HepG2 (cell line): Measurements from ENCODE around the gene ZC3H12A. TPM values are rescaled to one million over a fixed set of nuclear protein-coding genes. Genes with fewer than 3 reads are reported as not detected.

Source experiments
- ATAC-seq: fragments of 200-7000 bp; cut with Tn5 transposase; 3 replicates; pipeline ENCODE4 v1.9.1; 2020; ENCODE audit warnings: mild to moderate bottlenecking, moderate library complexity
- BruUV-seq: library from RNA; stranded (reverse); fragments of 400-500 nt; replicated peaks from 2 replicates; lab custom pipeline; 2021; lab: Mats Ljungman, UMichigan
- CTCF ChIA-PET: fragments of 300-600 bp; formaldehyde crosslinking; extraction: SDS; loops from one replicate; lab custom pipeline; 2021; ENCODE audit warnings: low total read pairs, inconsistent platforms, low intra/inter-chr PET ratio; lab: Yijun Ruan, JAX
- POLR2A ChIA-PET: fragments of 350-600 bp; sonication (Branson Sonifier 250); formaldehyde crosslinking; loops from one replicate; lab custom pipeline; 2020; ENCODE audit warnings: antibody characterized with exemption, inconsistent platforms; lab: Yijun Ruan, JAX
- DNase-seq: peaks from one replicate; pipeline ENCODE4 v3.0.0-alpha.2; 2015; ENCODE audit warnings: low spot score
- FAIRE-seq: peaks from 3 replicates; lab custom pipeline; 2011; peaks lifted over from hg19 to GRCh38; lab: Jason Lieb, UNC
- H2AFZ ChIP-seq: one replicate; pipeline ENCODE4 v1.6.1; 2011; ENCODE audit warnings: low read length, inconsistent platforms
- H3K27ac ChIP-seq: fragments of 300-600 bp; 3 replicates; pipeline ENCODE4 v1.8.0; 2011; ENCODE audit warnings: mixed run types, mild to moderate bottlenecking, mixed read lengths, low read length, inconsistent platforms; ENCODE audit not compliant: insufficient read depth; ENCODE audit errors: extremely low read length
- H3K27me3 ChIP-seq, 2 experiments: fragments of 200-600 bp in 1 of 2; 2 replicates in 1 of 2; 3 replicates in 1 of 2; pipeline versions ENCODE4 v1.6.0 to v1.8.0; 2011; ENCODE audit warnings: low read length in 2 of 2, mild to moderate bottlenecking in 2 of 2, moderate library complexity in 2 of 2, inconsistent platforms in 1 of 2; ENCODE audit not compliant: insufficient read depth in 2 of 2, control insufficient read depth in 1 of 2
- H3K36me3 ChIP-seq, 2 experiments: fragments of 200-600 bp in 1 of 2; replicated peaks in 1 of 2; 2 replicates in 1 of 2; 3 replicates in 1 of 2; pipeline versions ENCODE4 v1.5.1 to v1.8.0; 2011; ENCODE audit warnings: low read length in 2 of 2, inconsistent platforms in 1 of 2; ENCODE audit not compliant: insufficient read depth in 2 of 2, control insufficient read depth in 1 of 2
- H3K4me1 ChIP-seq: 2 replicates; pipeline ENCODE4 v1.5.1; 2012; ENCODE audit warnings: low read length, inconsistent platforms; ENCODE audit not compliant: insufficient read depth
- H3K4me2 ChIP-seq: 2 replicates; pipeline ENCODE4 v1.6.0; 2011; ENCODE audit warnings: low read depth, low read length, inconsistent platforms
- H3K4me3 ChIP-seq, 3 experiments: fragments of 200-600 bp in 1 of 3; sonication (generic), shearing (Covaris generic) in 1 of 3; replicated peaks in 1 of 3; 2 replicates each; pipeline ENCODE4 v1.5.1; 2011 to 2016; ENCODE audit warnings: low read length in 3 of 3, inconsistent platforms in 2 of 3, low read depth in 2 of 3, mild to moderate bottlenecking in 2 of 3, control low read depth in 1 of 3, mixed read lengths in 1 of 3; ENCODE audit not compliant: insufficient read depth in 1 of 3
- H3K79me2 ChIP-seq: one replicate; pipeline ENCODE4 v1.6.1; 2011; ENCODE audit warnings: low read length, inconsistent platforms; ENCODE audit not compliant: insufficient read depth
- H3K9ac ChIP-seq: 2 replicates; pipeline ENCODE4 v1.6.0; 2011; ENCODE audit warnings: mild to moderate bottlenecking, low read depth, low read length, inconsistent platforms; ENCODE audit not compliant: insufficient read depth
- H3K9me3 ChIP-seq: 2 replicates; pipeline ENCODE4 v1.5.1; 2012; ENCODE audit warnings: mild to moderate bottlenecking, low read length
- H4K20me1 ChIP-seq: 2 replicates; pipeline ENCODE4 v1.6.0; 2011; ENCODE audit warnings: inconsistent platforms, mild to moderate bottlenecking, low read length, moderate library complexity; ENCODE audit not compliant: insufficient read depth
- ARID2 ChIP-seq: sonication (generic); formaldehyde crosslinking; IDR thresholded peaks from 2 replicates; pipeline ENCODE4 v1.8.1; 2022; ENCODE audit warnings: mild to moderate bottlenecking, missing genetic modification reagents, borderline replicate concordance
- DMTF1 ChIP-seq: sonication (generic); formaldehyde crosslinking; IDR thresholded peaks from 2 replicates; pipeline ENCODE4 v1.4.0; 2020; ENCODE audit warnings: mild to moderate bottlenecking, missing genetic modification reagents
- DR1 ChIP-seq: sonication (generic); formaldehyde crosslinking; IDR thresholded peaks from 2 replicates; pipeline ENCODE4 v1.8.0; 2021; ENCODE audit warnings: mild to moderate bottlenecking, missing genetic modification reagents, inconsistent platforms
- ELF4 ChIP-seq: sonication (generic); formaldehyde crosslinking; IDR thresholded peaks from 2 replicates; pipeline ENCODE4 v1.5.0; 2020; ENCODE audit warnings: missing genetic modification reagents, mild to moderate bottlenecking, moderate library complexity, borderline replicate concordance
- FOSL1 ChIP-seq: sonication (generic); formaldehyde crosslinking; IDR thresholded peaks from 2 replicates; pipeline ENCODE4 v1.9.0; 2021; ENCODE audit warnings: missing genetic modification reagents, borderline replicate concordance
- KDM3A ChIP-seq: IDR thresholded peaks from 2 replicates; pipeline ENCODE4 v1.6.1; 2018; ENCODE audit warnings: low read depth, missing compliant biosample characterization
- KDM5A ChIP-seq: fragments of 200-600 bp; sonication (generic); IDR thresholded peaks from 2 replicates; pipeline ENCODE4 v1.7.0; 2018; ENCODE audit warnings: antibody characterized with exemption, mild to moderate bottlenecking, low read length, borderline replicate concordance
- POLR2A ChIP-seq, 2 experiments: IDR thresholded peaks; 2 replicates each; pipeline ENCODE4 v1.6.1; 2011; ENCODE audit warnings: low read depth in 2 of 2, low read length in 2 of 2, mild to moderate bottlenecking in 1 of 2, moderate library complexity in 1 of 2; ENCODE audit not compliant: insufficient read depth in 1 of 2
- RBM22 ChIP-seq: fragments of 200-400 bp; formaldehyde crosslinking; optimal IDR thresholded peaks from 2 replicates; pipeline ENCODE3; 2017; ENCODE audit warnings: mild to moderate bottlenecking, low read length, moderate library complexity
- SMAD3 ChIP-seq: sonication (generic); formaldehyde crosslinking; IDR thresholded peaks from 2 replicates; pipeline ENCODE4 v1.4.0; 2020; ENCODE audit warnings: missing genetic modification reagents
- U2AF2 ChIP-seq: fragments of 200-400 bp; formaldehyde crosslinking; IDR thresholded peaks from 2 replicates; pipeline ENCODE4 v1.6.1; 2017; ENCODE audit warnings: low read depth, mild to moderate bottlenecking, low read length
- ZNF235 ChIP-seq: sonication (generic); formaldehyde crosslinking; IDR thresholded peaks from 2 replicates; pipeline ENCODE4 v1.8.1; 2023; ENCODE audit warnings: mild to moderate bottlenecking, missing genetic modification reagents, borderline replicate concordance
- ZNF276 ChIP-seq: sonication (generic); formaldehyde crosslinking; IDR thresholded peaks from 2 replicates; pipeline ENCODE4 v1.4.0; 2020; ENCODE audit warnings: mild to moderate bottlenecking, low read depth, missing genetic modification reagents
- ZNF350 ChIP-seq: sonication (generic); formaldehyde crosslinking; IDR thresholded peaks from 2 replicates; pipeline ENCODE4 v1.4.0; 2020; ENCODE audit warnings: mild to moderate bottlenecking, low read depth, missing genetic modification reagents, borderline replicate concordance
- ZNF569 ChIP-seq: sonication (generic); formaldehyde crosslinking; IDR thresholded peaks from 2 replicates; pipeline ENCODE4 v1.5.0; 2020; ENCODE audit warnings: mild to moderate bottlenecking, missing genetic modification reagents, moderate library complexity, borderline replicate concordance
- ZNF576 ChIP-seq: sonication (generic); formaldehyde crosslinking; IDR thresholded peaks from 2 replicates; pipeline ENCODE4 v1.4.0; 2020; ENCODE audit warnings: mild to moderate bottlenecking, missing genetic modification reagents
- ZNF614 ChIP-seq: IDR thresholded peaks from 2 replicates; pipeline ENCODE4 v1.6.1; 2018; ENCODE audit warnings: missing biosample characterization, missing genetic modification reagents, inconsistent platforms, borderline replicate concordance
- ZNF790 ChIP-seq: sonication (generic); formaldehyde crosslinking; IDR thresholded peaks from 2 replicates; pipeline ENCODE4 v1.8.0; 2022; ENCODE audit warnings: missing genetic modification reagents, mild to moderate bottlenecking, borderline replicate concordance
- ZNF878 ChIP-seq: sonication (generic); formaldehyde crosslinking; IDR thresholded peaks from 2 replicates; pipeline ENCODE4 v1.8.1; 2023; ENCODE audit warnings: mild to moderate bottlenecking, missing genetic modification reagents, moderate library complexity
- WGBS: methylation state at CpG from one replicate; pipeline ENCODE4 v1.1.6; 2017; ENCODE audit warnings: low lambda C conversion rate; 5-methylcytosine and 5-hydroxymethylcytosine counted together
- in situ Hi-C: cut with HindIII; loops from 2 replicates; pipeline ENCODE4 v1.10.0; 2017; ENCODE audit warnings: low pct_unique_long_range_greater_than_20kb; ENCODE audit not compliant: extremely low pct_ligation_motif_present
- intact Hi-C: fragments of 100-400 bp; cut with micrococcal nuclease; formaldehyde crosslinking; loops from one replicate; pipeline ENCODE4 v1.10.0; 2022; ENCODE audit not compliant: unreplicated experiment
- polyA plus RNA-seq, 8 experiments: library from polyadenylated mRNA; depleted of rRNA in 3 of 8; stranded (reverse) in 7 of 8; unstranded in 1 of 8; fragments of >200 nt; fragmentation: Illumina TruSeq in 4 of 8; extraction: Trizol in 4 of 8; gene quantifications; 2 replicates each; pipeline versions ENCODE4 v1.2.1 to v1.2.3, GENCODE V29; 2011 to 2016; ENCODE audit warnings: low read depth in 4 of 8, missing spikeins in 1 of 8, mixed read lengths in 1 of 8; ENCODE audit not compliant: insufficient read depth in 1 of 8
- total RNA-seq, 5 experiments: library from RNA; depleted of rRNA; stranded (reverse); fragments of >200 nt; fragmentation: Illumina TruSeq; extraction: Trizol; gene quantifications; 2 replicates each; pipeline ENCODE4 v1.2.3, GENCODE V29; 2016; ENCODE audit warnings: low read depth in 1 of 5

Gene ZC3H12A
- total and polyA plus RNA-seq, 2 of the 13 experiments (the other 11 are each of a cell fraction or from before 2014, with no cell fraction given), result 6.8 to 13.3 TPM

GRCh38 chr1:37515185-37516034, 41.0 kb downstream of the ZC3H12A start:
- no peak overlapping the region for H2AFZ ChIP-seq
- peaks cover 23% of the 10 kb centered on the region for H3K4me1 ChIP-seq
- DNase-seq (no peak), FAIRE-seq (peak; percentile 8), ATAC-seq (no peak)
- no peaks in the 10 kb centered on the region for H3K9me3 ChIP-seq
- CTCF ChIA-PET, result interaction anchor here (1.1 kb wide), 1 partner anchor 167 kb away, joined by 4 read pairs; no protein-coding TSS in a partner anchor
- BruUV-seq, result TSS peak; percentile 97
- H3K36me3 ChIP-seq, result peaks cover 4 to 14% of the 10 kb centered on the region in 2 experiments; a peak in 3 of 5 replicates
- intact Hi-C loops (no loop called here), in situ Hi-C loops (no loop called here)
- H3K9ac ChIP-seq, result peak overlapping the region; percentile 85
- peak overlapping the region; percentile 94 for H3K4me2 ChIP-seq
- POLR2A ChIA-PET, result interaction anchor here (0.8 to 2.8 kb wide), 22 partner anchors 9 to 498 kb away, joined by 3 to 52 read pairs (median 8); partner anchors contain the start of genes CDCA8, DNALI1, GNL2 and SNIP1
- 57% methylated on average over 18 of the region's 18 CpGs for WGBS
- H3K27ac ChIP-seq, result peak overlapping the region; percentile 96
- peaks cover 20% of the 10 kb centered on the region for H3K79me2 ChIP-seq
- H4K20me1 ChIP-seq, result peaks cover 9% of the 10 kb centered on the region; the same call in 1 of the 2 replicates
- H3K4me3 ChIP-seq, result peak overlapping the region; percentile 84 to 92 (median 90)
- H3K27me3 ChIP-seq, result no peaks in the 10 kb centered on the region
- TF ChIP-seq ZNF878 (CRISPR knock-in tag) (0 out of 2 replicates have a peak, but pooled peaks have one; percentile 1), KDM5A (no peak), ZNF350 (CRISPR knock-in tag) (0 out of 2 replicates have a peak, but pooled peaks have one; percentile 24), ZNF790 (CRISPR knock-in tag) (peak; percentile 51; the same call in 1 of the 2 replicates), ZNF235 (no peak), ZNF276 (CRISPR knock-in tag) (no peak), ARID2 (CRISPR knock-in tag) (peak; percentile 77; the same call in 1 of the 2 replicates), POLR2A (IDR thresholded peaks at IDR 0.05; ENCODE audit: insufficient read depth in 1 of 2, low read depth in 2 of 2, low read length in 2 of 2) (no peak), FOSL1 (no peak), RBM22 (no peak), U2AF2 (no peak), DMTF1 (no peak), DR1 (CRISPR knock-in tag) (no peak), ELF4 (CRISPR knock-in tag) (0 out of 2 replicates have a peak, but pooled peaks have one; percentile 54), SMAD3 (CRISPR knock-in tag) (no peak), KDM3A (CRISPR knock-in tag) (no peak), ZNF614 (no peak), ZNF569 (no peak), ZNF576 (no peak)
